Fibroblast of upper back skin (primary cell): Measurements from ENCODE around the gene VEZF1.
A peak's percentile ranks its signal among the peaks of the same experiment; 100 is the strongest.
"Not testable (repeated sequence)": the region's sequence is repeated elsewhere in the genome, so short reads cannot be mapped to it uniquely, and the experiment has no call there.

Experiments
- DNase-seq: peaks from one replicate; pipeline ENCODE4 v3.0.0-alpha.2; 2013

Gene VEZF1

DNA sequence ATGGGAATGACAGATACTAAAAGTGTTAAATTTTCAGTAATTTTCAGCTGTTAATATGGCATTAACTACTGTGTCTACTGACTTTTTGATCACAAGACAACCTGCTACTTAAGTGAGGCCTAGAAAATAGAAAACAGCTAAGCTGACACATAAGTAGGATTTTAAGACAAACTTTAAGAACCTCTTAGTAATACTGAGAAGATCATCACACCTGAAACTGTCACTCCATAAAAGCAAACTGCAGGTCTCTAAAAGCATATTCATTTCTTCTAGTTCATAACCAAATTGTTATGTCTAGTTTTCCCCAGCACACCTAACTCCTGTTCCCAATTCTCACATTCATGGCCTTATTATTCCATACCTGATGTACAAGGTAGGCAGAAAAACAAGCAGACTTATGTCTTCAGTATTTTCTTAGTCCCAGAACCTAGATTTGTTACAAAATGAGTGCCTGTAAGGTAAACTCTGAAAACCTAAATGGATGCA is 11.0 kb upstream of the VEZF1 start:
- DNase-seq = no peak

DNA sequence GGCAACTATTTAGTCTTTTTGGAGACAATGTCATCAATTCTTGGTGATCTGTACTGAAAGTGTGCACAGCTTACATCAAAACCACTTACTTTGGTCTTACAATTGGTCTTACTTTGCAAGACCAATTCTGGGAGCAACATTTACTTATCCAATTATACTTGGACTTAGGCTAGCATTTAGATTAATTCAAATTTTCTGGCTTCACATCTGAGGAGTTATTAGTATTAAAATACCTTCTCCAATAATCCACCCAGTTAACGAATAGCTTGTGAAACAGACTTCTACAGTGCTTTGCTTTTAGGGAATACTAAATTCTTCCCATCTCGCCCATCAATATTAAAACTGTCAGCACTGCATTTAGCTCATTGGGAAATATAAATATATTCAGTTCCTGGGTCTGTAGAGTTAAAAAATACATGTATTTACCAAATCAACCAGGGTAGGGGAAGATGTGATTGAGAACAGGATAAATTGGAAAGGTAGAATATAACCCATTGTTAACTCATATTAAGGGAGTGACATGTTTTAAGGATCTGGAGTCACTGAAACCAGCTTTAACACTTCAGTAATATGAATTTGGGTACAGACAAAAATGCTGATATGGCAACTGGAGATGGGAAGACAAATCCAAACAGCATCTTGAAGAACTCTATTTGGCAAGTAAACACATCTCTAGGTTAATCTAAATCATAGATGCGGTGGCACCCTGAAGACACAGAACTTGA is 9.2 kb upstream of the VEZF1 start:
- no peak for DNase-seq

DNA sequence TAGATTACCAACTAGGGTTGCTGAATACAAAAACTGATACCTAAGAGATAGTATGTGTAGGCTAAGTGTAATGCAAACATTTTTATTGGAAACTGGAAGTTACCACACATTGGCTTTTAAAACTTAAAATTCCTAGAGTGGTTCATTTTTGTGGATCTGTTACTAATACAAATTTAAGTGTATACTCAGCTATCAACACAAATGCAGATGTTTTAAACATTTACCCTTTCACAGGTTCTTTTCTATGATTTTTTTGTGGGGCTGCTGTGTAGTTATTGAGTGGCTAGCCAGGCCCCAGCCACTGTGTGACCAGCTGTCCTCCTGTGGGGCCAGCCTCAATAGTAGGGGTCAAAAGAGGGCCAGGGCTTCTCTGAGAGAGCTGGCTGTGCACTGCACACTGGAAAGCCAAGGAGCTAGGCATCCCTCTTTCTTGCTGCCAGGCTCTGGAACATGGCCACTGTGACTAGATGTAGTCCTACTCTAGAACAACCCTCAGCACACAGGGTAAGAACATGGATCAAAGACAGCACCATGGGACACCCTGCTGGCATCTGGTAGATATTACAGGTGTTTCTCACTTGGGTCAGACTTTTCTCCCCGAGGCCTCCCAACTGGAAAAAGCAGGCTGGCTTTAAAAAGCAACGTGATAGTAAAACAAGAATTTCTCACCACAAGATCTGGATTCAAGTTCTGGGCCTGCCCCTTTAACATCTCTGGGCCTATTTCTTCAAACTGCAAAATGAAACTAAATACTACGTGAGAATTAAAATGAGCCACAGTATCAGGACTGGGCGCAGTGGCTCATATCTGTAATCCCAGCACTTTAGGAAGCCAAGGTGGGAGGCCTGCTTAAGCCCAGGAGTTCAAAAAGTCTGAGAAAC is 7.3 kb upstream of the VEZF1 start:
- DNase-seq = peak; percentile 81

- DNase-seq = no peak
Observed at GRCh38 chr17:57994436-57994835, 6.4 kb upstream of the VEZF1 start.

GRCh38 chr17:57993471-57994365 is 5.7 kb upstream of the VEZF1 start:
- no peak for DNase-seq

DNA sequence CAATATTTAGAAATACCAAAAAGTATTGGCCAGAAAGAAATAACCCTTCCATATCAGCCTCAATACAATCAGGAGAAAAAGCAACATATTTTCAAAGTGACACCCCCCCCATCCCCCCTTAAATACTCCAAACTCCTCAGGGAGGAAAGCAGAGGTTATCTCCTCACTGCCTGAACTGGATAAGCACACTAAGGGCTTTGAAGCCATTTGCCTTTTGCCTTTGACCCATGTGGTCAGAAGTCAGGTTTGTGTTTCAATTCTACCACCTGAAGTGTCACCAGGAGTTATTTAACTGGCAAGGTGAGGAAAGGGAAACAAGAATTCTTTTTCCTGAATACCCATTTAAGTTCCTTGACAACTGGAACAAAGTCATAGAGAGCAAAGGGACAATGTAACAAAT is 3.5 kb upstream of the VEZF1 start:
- DNase-seq = no peak

DNA sequence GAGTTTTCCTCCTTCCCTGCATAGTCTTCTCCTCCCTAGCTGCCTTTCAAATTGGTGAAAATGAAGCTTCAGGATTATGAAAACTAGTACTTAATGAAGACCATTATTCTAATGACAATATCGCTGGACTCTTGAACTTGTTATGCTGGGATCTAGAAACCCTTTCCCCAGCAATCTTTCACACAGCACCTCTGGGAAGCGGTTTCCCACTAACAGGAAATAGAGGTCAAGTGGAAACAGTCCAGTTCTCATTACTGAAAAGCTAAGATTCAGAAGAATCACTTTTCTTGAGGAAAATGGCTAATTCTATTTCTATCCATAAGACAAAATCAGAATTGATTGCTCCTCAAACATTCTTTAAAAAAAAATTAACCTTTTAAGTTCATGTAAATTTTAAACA is 2.0 kb upstream of the VEZF1 start:
- no peak for DNase-seq

- DNase-seq = peak; percentile 63
Observed at GRCh38 chr17:57988301-57989250, 522 bp upstream of the VEZF1 start.

DNA sequence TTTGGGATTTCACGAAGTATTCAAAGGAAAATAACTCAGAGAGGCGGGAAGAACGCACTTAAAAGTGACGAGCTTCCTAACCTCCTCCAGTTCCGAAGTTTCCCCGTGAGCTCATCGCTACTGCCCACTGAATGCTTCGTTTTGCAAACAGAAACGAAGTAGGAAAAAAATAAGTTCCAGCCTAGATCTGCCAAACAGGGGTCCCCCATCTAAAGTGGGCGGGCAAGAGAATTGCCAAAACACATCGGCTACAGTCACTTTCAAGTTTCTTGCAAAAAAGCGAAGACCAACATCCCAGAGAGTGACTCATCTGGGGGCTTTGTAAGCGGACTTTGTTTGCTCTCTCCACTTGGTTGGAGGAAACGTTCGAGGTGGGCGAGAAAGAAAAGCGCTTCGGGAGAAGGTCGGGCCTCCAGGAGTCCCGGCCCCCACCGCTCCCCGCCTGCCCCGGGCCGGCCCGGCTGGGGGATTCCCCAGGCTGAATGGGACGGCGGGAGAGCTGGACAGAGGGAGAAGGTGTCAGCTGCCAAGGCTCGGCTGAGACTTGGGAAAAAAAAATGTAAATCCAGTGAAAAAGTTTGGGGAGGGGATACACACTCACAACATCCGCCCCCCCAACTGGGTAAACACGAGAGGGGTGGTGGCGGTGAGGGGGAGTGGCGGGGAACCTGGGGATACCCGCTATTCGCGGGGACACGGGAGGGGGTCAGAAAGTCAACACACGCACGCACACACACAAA is 1.0 kb downstream of the VEZF1 start:
- DNase-seq = peak; percentile 73

DNA sequence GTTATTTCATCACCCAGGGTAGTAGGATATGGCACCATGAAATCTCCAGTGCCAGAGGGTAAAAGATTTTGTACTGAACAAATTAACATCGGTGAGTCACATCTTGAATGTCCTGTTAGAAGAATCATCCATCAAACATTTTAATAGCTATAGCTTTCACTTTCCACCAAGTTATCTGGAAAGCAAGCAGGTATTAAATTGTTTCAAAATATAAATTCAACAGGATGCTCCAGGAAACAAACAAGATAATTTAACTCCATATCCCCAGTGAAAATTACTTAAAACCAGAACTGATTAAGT is 2.4 kb downstream of the VEZF1 start:
- no peak for DNase-seq

GRCh38 chr17:57984936-57985674 is 2.9 kb downstream of the VEZF1 start:
- DNase-seq = no peak

DNA sequence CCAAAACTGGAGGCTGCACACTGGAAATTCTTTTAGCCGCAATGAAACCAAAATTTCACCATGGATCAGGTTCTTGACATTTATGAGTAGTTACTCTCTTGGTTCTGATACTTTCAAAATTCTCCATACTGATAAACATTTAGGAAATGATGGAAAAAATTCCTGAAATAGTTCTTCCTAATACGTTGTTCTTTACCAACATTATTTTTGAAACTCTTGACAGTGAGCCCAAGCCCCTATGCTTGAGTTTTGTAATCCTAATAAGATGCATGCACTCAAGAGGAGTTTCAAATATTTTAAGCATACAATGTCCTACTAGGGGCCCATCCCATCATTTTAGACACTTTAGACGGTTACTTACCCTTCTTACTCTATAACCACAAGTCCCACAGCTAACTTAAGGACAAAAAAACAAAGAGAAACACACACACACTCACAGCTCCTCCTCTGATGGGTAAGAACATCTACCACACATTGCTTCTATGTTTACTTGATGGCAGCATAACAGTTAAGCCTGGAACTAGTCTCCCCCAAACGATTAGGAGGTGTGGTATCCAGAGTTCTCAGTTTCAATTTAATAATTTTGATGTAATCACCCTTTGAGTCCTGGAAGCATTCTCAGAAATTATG is 3.7 kb downstream of the VEZF1 start:
- DNase-seq = peak; percentile 69

- DNase-seq = no peak
Observed at GRCh38 chr17:57983446-57983845, 4.6 kb downstream of the VEZF1 start.

DNA sequence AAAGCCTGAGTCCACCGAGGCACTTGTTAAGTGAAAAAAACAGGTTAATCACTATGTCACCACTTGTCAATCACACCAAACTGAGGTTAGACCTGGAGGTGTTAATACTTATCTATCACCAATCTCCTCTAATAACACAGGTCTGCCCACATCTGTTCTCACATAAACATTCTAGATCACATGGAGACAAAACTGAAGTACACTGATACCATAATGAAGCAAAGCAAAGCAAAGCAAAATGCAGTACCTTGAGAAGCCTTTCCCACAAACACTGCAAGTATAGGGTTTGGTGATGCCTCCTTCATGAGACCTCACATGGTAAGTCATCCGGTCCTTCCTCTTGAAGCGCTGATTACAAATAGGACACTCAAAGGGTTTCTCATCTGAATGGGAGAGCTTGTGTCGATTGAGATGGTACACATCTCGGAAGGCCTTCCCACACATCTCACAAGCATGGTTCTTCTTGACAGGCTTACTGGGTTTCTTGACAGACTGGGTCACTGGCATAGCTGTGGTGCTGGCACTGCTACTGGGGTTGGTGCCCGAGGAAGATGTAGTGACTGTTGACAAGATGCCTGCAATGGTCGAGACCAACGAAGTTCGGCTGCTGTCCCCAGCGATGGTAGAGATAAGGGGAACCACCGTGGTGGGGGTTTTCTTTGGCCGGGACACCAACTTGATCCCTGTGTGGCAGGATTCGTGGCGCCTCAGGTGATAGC is 5.4 kb downstream of the VEZF1 start:
- no peak for DNase-seq

DNA sequence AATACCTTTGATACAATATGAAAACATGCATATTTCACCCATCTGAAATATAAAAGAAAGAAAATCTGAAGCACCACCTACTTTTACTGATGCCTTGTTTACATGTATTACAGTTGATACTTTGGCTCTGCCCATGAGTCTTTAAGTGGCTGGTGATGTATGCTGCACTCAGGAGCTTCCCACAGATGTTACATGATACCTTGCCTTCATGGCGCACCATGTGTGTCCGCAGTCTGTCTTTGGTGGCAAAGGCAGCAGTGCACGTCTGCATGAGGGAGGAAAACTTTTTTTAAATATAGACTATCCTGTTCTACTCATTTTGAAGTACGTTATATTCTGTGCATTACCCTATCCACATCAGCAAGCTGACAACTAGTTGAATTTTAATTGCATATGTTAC is 7.5 kb downstream of the VEZF1 start:
- DNase-seq = no peak

GRCh38 chr17:57979076-57979475 is 9.0 kb downstream of the VEZF1 start:
- no peak for DNase-seq

- no peak for DNase-seq
Observed at GRCh38 chr17:57976594-57976993, 11.5 kb downstream of the VEZF1 start.

GRCh38 chr17:57975044-57975443 is 13.0 kb downstream of the VEZF1 start:
- no peak for DNase-seq

DNA sequence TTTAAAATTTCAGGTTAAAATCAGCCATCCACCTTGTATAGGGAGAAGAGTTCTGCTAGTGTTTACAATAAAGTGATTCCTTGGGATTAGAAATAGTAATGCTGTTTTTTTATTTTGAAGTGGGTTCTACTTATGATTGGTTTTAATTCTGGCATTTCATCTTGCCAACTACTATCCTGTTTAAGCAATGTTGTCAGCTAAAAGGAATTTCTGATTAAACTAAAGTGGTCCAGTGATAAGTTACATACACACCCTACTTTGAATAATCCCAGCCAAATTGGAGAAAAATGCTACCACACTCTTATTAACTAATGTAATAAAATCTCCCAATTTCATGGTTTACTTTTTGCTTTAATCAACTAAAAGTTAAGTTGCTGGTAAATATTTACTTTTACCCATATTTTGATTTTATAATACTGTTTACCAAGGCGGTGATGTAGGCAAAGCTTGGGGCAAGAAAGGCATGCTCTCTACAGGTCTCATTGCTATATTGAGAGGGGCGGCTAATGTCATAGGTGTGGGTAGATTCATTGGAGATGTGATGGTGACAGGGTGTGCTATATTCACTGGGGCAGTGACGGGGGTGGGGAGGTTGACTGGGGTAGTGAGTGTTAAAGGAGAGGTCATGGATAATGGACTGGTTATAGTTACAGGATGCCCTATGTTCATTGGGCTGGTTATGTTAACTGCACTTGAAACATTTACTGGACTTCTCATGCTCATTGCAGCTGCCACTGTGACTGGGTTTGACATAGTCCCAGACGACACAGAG is 13.8 kb downstream of the VEZF1 start:
- DNase-seq = not testable (repeated sequence)
